AG04450 (cell line): Measurements from ENCODE around the gene GAREM1. TPM values are rescaled to one million over a fixed set of nuclear protein-coding genes. Genes with fewer than 3 reads are reported as not detected.

Experiments
- CTCF ChIA-PET: fragments of 300-600, 350-600 bp; formaldehyde crosslinking; extraction: SDS; loops from one replicate; lab custom pipeline; 2022; ENCODE audit warnings: antibody characterized with exemption, inconsistent platforms; lab: Charles Lee
- POLR2A ChIA-PET: fragments of 350-600 bp; formaldehyde crosslinking; extraction: SDS; loops from one replicate; lab custom pipeline; 2021; ENCODE audit warnings: antibody characterized with exemption, inconsistent platforms; lab: Yijun Ruan, JAX
- DNase-seq: peaks from one replicate; pipeline ENCODE4 v3.0.0-alpha.2; 2011; ENCODE audit warnings: low read depth, low spot score
- H3K27ac ChIP-seq: one replicate; pipeline ENCODE4 v1.5.1; 2012; ENCODE audit warnings: low read depth, low read length, control low read depth
- H3K27me3 ChIP-seq: one replicate; pipeline ENCODE4 v1.6.0; 2012; ENCODE audit warnings: low read length; ENCODE audit not compliant: control insufficient read depth, insufficient read depth
- H3K4me3 ChIP-seq: 2 replicates; pipeline ENCODE4 v1.5.1; 2011; ENCODE audit warnings: mild to moderate bottlenecking, low read depth, low read length, control low read depth
- H3K9me3 ChIP-seq: 2 replicates; pipeline ENCODE4 v1.5.1; 2012; ENCODE audit warnings: low read length; ENCODE audit not compliant: control insufficient read depth, insufficient read depth
- CTCF ChIP-seq: IDR thresholded peaks from 2 replicates; pipeline ENCODE4 v1.5.1; 2011; ENCODE audit warnings: low read depth, low read length, control low read depth, inconsistent platforms
- polyA plus RNA-seq: library from polyadenylated mRNA; depleted of rRNA; stranded (reverse); fragments of >200 nt; gene quantifications from 2 replicates; pipeline ENCODE4 v1.2.3, GENCODE V29; 2011

Gene GAREM1
- polyA plus RNA-seq, 1 experiment: 3.4 TPM

- Histone ChIP-seq H3K27ac (no peak overlapping the region), H3K27me3 (no peaks in the 10 kb centered on the region), H3K4me3 (no peak overlapping the region), H3K9me3 (no peaks in the 10 kb centered on the region)
- no peak for TF ChIP-seq CTCF
- ChIA-PET POLR2A (no interaction called here), CTCF (interaction anchor here (1.3 kb wide), 1 partner anchor 134 kb away, joined by 5 read pairs; no protein-coding TSS in a partner anchor)
- DNase-seq: no peak
Observed at GRCh38 chr18:32422978-32423740, 47.5 kb downstream of the GAREM1 start.

- no peak for TF ChIP-seq CTCF
- CTCF ChIA-PET: no interaction called here
Observed at GRCh38 chr18:32422201-32422600, 48.5 kb downstream of the GAREM1 start.

GRCh38 chr18:32420084-32420750 is 50.5 kb downstream of the GAREM1 start:
- no peaks in the 10 kb centered on the region for H3K27me3 ChIP-seq
- no peak for TF ChIP-seq CTCF
- no peak for DNase-seq
- H3K9me3 ChIP-seq: no peaks in the 10 kb centered on the region
- POLR2A ChIA-PET: interaction anchor here (0.9 kb wide), 1 partner anchor 71 kb away, joined by 4 read pairs; no protein-coding TSS in a partner anchor
- no peak overlapping the region for H3K4me3 ChIP-seq
- CTCF ChIA-PET: interaction anchor here (1.0 kb wide), 1 partner anchor 131 kb away, joined by 3 read pairs; no protein-coding TSS in a partner anchor
- H3K27ac ChIP-seq: no peak overlapping the region

More at GRCh38 chr18:32422201-32422600, 48.5 kb downstream of the GAREM1 start:
- POLR2A ChIA-PET: no interaction called here
- Histone ChIP-seq H3K9me3 (no peaks in the 10 kb centered on the region), H3K4me3 (no peak overlapping the region), H3K27me3 (no peaks in the 10 kb centered on the region), H3K27ac (no peak overlapping the region)
- DNase-seq: no peak

- Histone ChIP-seq H3K9me3 (no peaks in the 10 kb centered on the region), H3K27me3 (no peaks in the 10 kb centered on the region), H3K4me3 (no peak overlapping the region), H3K27ac (no peak overlapping the region)
- POLR2A ChIA-PET: no interaction called here
- DNase-seq: no peak
- no peak for TF ChIP-seq CTCF
- CTCF ChIA-PET: no interaction called here
Observed at GRCh38 chr18:32418148-32418547, 52.5 kb downstream of the GAREM1 start.

- no peak overlapping the region for H3K4me3 ChIP-seq
- POLR2A ChIA-PET: no interaction called here
- H3K27ac ChIP-seq: no peak overlapping the region
- no peaks in the 10 kb centered on the region for H3K9me3 ChIP-seq
- H3K27me3 ChIP-seq: no peaks in the 10 kb centered on the region
- CTCF ChIA-PET: no interaction called here
- no peak for TF ChIP-seq CTCF
- no peak for DNase-seq
Observed at GRCh38 chr18:32405588-32405987, 65.1 kb downstream of the GAREM1 start.
